ENCODE measurements around the gene APOBEC3A. TPM values are rescaled to one million over a fixed set of nuclear protein-coding genes. Genes with fewer than 3 reads are reported as not detected.

Gene APOBEC3A
- polyA plus RNA-seq, 1 donor (not counting 4 experiments of a cell fraction or from before 2014, with no cell fraction given): 0.50 TPM

- H3K9ac ChIP-seq (ENCODE audit: control insufficient read depth, extremely low read depth, insufficient read depth, low read length): no peak overlapping the region
- dilution Hi-C loops (cut with MboI; ENCODE audit: extremely low pct_ligation_motif_present, low sequenced_read_pairs): no loop called here
- H3K4me2 ChIP-seq (ENCODE audit: control insufficient read depth, extremely low read depth, insufficient read depth, low read depth, low read length): no peak overlapping the region
- H4K20me1 ChIP-seq (ENCODE audit: control insufficient read depth, extremely low read depth, insufficient read depth, low read length): no peaks in the 10 kb centered on the region
- FAIRE-seq (no peak), DNase-seq (ENCODE audit: low read depth, low spot score) (no peak)
- H2AFZ ChIP-seq (ENCODE audit: control insufficient read depth, low read length): no peak overlapping the region
- no peaks in the 10 kb centered on the region for H3K4me1 ChIP-seq (ENCODE audit: control insufficient read depth, extremely low read depth, insufficient read depth, low read length)
- H3K36me3 ChIP-seq (ENCODE audit: control insufficient read depth in 2 of 2, extremely low read depth in 1 of 2, insufficient read depth in 2 of 2, low read length in 2 of 2): no peaks in the 10 kb centered on the region
- no peak overlapping the region for H3K27ac ChIP-seq (ENCODE audit: control insufficient read depth, insufficient read depth, low read length)
- no peak for TF ChIP-seq EZH2 (IDR thresholded peaks at IDR 0.05; ENCODE audit: low read length)
- TF ChIP-seq CTCF (optimal IDR thresholded peaks at IDR 0.05 in 1 of 3, IDR thresholded peaks at IDR 0.05 in 1 of 3, conservative IDR thresholded peaks at IDR 0.05 in 1 of 3; ENCODE audit: extremely low read depth in 1 of 3, insufficient read depth in 2 of 3, low read length in 3 of 3): no peak
- no peaks in the 10 kb centered on the region for H3K9me3 ChIP-seq (ENCODE audit: control insufficient read depth, low read depth, low read length)
- H3K4me3 ChIP-seq (ENCODE audit: control insufficient read depth in 2 of 3, extremely low read depth in 1 of 3, insufficient read depth in 2 of 3, low read depth in 1 of 3, low read length in 3 of 3): no peak overlapping the region
- peaks cover 31% of the 10 kb centered on the region for H3K27me3 ChIP-seq (ENCODE audit: control insufficient read depth, extremely low read depth, insufficient read depth, low read length)
- no peaks in the 10 kb centered on the region for H3K9me1 ChIP-seq (ENCODE audit: control insufficient read depth, extremely low read depth, insufficient read depth, low read length)
- no peaks in the 10 kb centered on the region for H3K79me2 ChIP-seq (ENCODE audit: control insufficient read depth, insufficient read depth, low read length)
These were observed 3.6 kb upstream of the APOBEC3A start for GRCh38 chr22:38953577-38954413.

- Histone ChIP-seq H3K4me1 (ENCODE audit: control insufficient read depth, extremely low read depth, insufficient read depth, low read length) (no peaks in the 10 kb centered on the region), H3K36me3 (ENCODE audit: control insufficient read depth in 2 of 2, extremely low read depth in 1 of 2, insufficient read depth in 2 of 2, low read length in 2 of 2) (no peaks in the 10 kb centered on the region), H3K9me1 (ENCODE audit: control insufficient read depth, extremely low read depth, insufficient read depth, low read length) (no peaks in the 10 kb centered on the region), H3K4me3 (ENCODE audit: control insufficient read depth in 2 of 3, extremely low read depth in 1 of 3, insufficient read depth in 2 of 3, low read depth in 1 of 3, low read length in 3 of 3) (no peak overlapping the region), H3K27me3 (ENCODE audit: control insufficient read depth, extremely low read depth, insufficient read depth, low read length) (peaks cover 39% of the 10 kb centered on the region), H3K9ac (ENCODE audit: control insufficient read depth, extremely low read depth, insufficient read depth, low read length) (no peak overlapping the region), H2AFZ (ENCODE audit: control insufficient read depth, low read length) (no peak overlapping the region), H3K9me3 (ENCODE audit: control insufficient read depth, low read depth, low read length) (no peaks in the 10 kb centered on the region), H3K4me2 (ENCODE audit: control insufficient read depth, extremely low read depth, insufficient read depth, low read depth, low read length) (no peak overlapping the region), H3K79me2 (ENCODE audit: control insufficient read depth, insufficient read depth, low read length) (no peaks in the 10 kb centered on the region), H4K20me1 (ENCODE audit: control insufficient read depth, extremely low read depth, insufficient read depth, low read length) (no peaks in the 10 kb centered on the region), H3K27ac (ENCODE audit: control insufficient read depth, insufficient read depth, low read length) (no peak overlapping the region)
- no peak for DNase-seq (ENCODE audit: low read depth, low spot score)
- dilution Hi-C loops (cut with MboI; ENCODE audit: extremely low pct_ligation_motif_present, low sequenced_read_pairs): no loop called here
- FAIRE-seq: no peak
- TF ChIP-seq CTCF (optimal IDR thresholded peaks at IDR 0.05 in 1 of 3, IDR thresholded peaks at IDR 0.05 in 1 of 3, conservative IDR thresholded peaks at IDR 0.05 in 1 of 3; ENCODE audit: extremely low read depth in 1 of 3, insufficient read depth in 2 of 3, low read length in 3 of 3) (no peak), EZH2 (IDR thresholded peaks at IDR 0.05; ENCODE audit: low read length) (no peak)
These were observed 2.9 kb upstream of the APOBEC3A start for GRCh38 chr22:38954414-38955043.

Measured in keratinocyte (primary cell).